HG02973 (cell line): Measurements from ENCODE around the gene FHOD3.

Experiments
- ATAC-seq: cut with Tn5 transposase; IDR thresholded peaks from one replicate; pipeline ENCODE4 v1.9.1; 2021; ENCODE audit warnings: moderate library complexity; ENCODE audit not compliant: unreplicated experiment

FHOD3 gene

DNA sequence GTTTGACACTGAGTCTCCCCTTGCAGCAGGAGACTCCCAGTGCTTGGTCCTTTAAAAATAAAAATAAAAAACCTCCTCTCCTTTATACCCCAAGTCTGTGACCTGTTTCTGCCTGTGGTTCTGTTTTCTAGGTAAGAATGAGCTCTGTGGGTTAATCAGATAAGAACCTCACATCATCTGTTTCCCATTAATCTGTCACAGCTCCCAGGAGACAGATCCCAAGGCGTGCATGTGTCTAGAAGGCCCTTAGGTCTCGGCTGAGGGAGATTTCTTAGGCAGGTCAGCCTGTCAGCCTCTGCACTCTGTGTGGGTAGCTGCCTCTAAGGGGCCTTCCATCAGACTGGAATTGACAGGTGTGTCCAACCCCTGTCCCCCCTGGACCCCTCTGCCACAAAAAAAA, 80.7 kb downstream of the FHOD3 start:
- no peak for ATAC-seq

DNA sequence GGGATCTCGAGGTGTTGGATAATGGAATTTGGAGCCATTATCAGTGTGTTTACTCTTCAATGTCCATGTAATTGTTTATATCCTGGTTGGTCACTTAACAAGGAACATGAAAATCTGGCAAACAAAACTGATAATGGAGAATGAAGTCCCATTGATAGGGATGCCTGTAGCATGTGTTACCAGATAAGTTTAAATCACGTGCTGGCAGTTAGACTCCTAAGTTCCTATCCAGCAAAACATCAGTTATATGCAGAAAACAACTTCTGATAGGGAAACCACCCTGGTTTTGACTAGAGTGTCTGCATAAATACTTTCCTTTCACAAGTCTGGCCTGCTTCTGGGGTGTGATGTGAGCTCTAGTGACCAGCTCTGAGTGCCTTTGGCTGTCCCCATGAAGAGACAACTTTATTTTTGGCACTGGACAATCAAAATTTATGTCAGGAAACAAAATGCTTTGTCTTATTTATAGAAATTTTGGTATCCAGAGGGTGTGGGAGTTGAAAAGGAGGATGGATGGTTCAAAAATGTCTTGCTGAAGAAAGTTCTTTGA, 82.0 kb downstream of the FHOD3 start:
- ATAC-seq = no peak

DNA sequence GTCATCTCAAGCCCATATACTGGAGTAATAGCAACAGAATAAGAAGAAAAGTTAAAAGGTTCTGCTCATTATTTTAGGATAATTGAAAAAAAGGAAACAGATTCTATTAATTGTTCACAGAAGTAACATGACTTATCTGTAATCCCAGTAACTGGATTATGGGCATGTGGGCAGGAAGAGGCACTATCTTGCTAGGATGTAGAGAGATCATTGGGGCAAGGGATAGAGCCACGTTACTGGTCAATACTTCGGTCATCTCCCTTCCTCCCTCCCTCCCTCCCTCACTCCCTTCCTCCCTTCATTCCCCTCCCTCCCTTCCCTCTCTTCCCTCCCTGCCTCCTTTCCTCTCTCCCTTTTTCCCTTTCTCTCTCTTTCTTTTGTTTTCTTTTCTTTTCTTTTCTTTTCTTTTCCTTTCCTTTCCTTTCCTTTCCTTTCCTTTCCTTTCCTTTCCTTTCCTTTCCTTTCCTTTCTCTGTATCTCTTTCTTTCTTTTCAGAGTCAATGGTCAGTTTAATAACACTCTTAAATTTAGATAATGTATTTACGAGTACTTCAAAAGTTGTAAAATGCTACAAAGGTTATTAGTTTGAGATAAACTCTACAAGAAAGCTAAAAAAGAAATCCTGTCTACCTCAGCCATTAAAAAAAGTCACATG, 82.8 kb downstream of the FHOD3 start:
- no peak for ATAC-seq

DNA sequence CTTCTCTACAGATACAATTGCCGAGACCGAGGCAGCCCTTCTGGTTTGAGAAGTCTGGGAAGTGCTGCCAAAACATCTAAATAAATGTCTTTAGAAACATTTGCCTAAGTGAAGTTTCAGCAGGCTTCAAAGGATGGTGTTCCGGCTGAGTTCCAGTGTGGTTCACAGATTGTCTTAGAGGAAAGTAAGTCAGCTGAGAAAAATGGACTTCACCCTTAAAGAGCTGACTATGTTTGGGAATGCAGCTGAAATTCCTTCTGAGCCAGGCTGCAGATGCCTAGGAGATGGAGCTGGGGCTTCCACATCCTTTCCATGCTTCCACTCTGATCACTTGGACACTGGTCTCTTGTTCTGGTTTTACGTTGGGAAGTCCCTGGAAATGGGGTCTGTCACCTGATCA, 83.6 kb downstream of the FHOD3 start:
- ATAC-seq = no peak

DNA sequence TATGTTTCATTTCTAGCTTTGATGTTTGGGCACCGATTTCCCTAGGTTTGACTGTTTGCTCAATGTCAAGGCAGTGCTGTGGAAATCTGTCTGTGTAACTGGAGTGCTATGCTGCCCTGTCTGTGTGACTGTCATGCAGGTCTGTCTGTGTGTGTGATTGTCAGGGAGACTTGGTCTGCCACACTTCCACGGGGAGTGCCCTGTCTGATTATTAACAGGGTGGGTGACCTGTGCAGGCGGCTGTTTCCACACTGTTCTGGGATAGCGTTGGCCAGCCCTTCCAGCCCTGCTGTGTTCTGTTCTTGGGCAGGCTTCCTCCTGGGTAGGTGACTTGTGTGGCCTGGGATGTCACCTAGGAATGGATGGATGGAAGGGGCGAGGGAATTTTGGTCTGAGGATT, 85.3 kb downstream of the FHOD3 start:
- no peak for ATAC-seq

DNA sequence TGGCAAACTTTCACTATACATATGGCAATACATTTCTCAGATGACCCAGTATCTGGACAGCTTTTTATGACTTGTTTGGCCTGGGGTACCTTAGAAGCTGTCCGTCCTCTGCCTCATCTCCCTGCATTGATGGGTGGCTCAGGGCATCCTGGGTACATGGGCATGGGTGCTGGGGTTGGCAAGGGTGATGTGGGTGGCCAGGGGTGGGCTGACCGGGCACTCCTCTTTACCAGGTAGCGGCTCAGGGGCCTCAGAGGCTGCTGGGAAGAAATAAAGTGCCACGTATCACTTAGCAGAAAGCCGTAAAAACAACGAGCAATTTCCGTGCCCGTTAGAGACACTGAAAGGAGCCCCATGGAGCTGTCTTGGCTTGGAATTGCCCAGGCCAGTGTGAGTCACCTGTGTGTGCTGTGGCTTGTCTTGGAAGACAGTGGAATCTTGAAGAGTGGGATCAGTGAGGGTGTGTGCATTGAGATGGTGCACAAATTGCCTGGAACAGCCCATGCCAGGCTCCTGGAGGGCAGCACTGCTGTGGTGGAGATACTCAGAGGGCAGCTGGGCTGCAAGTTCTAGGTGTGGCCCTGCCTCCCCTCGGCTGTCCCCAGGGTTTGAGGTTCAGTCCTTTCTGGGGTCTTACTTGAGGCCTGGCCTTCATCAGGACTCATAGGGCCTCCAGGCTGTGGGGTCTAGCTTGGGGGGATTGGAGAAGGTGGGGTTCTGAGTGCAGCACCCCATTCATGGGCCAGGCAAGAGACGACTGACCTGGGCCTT, 88.8 kb downstream of the FHOD3 start:
- no peak for ATAC-seq

DNA sequence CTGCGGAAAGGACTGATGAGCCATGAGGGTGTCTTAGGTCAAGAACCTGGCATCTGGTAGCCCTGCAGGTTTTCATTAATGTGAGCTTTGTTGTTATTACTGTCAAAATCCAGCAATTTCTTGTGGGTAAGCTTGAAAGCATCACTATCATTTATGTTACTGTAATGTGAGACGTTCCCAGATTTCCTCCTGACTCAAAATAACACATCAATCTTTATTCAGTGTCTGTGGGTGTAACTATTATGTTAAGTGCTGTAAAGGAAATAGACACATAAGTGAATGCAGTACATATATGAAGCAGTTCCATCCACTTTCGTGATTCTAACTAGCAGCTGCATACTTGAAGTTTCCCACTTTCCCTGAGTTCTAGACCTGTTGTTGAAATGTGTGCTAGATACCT, 89.8 kb downstream of the FHOD3 start:
- no peak for ATAC-seq

DNA sequence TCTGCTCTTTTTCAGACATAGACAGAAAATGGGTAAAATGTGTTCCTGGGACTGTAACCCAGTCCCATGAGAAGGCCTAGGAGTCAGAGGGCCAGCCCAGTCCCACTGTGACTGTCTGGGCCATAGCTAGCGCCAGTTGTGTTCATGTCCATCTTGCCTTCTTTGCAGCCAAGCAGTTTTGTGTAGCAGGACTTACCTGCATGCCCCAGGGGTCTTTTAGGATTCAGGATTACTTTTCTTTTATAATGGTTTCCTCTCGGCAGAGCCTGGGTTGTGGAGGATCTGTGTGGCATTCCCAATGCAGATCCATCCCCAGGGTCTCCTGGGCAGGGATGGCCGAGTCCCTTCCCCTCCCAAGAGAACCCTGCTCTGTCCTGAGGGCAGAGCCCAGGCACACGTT, 90.8 kb downstream of the FHOD3 start:
- no peak for ATAC-seq

DNA sequence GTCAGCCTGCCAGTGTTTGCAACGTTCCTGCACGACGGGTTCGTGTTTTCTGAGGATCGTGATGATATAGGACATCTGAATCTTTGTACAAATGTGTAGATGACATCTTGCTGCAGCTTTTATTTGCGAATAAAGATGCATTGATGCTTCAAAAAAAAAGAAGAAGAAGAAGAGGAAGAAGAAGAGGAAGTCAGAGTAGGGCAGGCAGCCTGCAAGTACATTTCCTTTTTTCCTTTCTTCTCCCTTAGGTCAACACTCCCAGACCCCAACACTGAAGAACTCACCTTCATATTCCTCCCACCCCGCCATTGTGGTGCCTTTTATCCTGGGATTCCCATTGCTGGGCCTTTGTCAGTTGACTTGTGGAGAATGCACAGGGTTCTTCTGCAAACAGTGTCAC, 91.5 kb downstream of the FHOD3 start:
- no peak for ATAC-seq

DNA sequence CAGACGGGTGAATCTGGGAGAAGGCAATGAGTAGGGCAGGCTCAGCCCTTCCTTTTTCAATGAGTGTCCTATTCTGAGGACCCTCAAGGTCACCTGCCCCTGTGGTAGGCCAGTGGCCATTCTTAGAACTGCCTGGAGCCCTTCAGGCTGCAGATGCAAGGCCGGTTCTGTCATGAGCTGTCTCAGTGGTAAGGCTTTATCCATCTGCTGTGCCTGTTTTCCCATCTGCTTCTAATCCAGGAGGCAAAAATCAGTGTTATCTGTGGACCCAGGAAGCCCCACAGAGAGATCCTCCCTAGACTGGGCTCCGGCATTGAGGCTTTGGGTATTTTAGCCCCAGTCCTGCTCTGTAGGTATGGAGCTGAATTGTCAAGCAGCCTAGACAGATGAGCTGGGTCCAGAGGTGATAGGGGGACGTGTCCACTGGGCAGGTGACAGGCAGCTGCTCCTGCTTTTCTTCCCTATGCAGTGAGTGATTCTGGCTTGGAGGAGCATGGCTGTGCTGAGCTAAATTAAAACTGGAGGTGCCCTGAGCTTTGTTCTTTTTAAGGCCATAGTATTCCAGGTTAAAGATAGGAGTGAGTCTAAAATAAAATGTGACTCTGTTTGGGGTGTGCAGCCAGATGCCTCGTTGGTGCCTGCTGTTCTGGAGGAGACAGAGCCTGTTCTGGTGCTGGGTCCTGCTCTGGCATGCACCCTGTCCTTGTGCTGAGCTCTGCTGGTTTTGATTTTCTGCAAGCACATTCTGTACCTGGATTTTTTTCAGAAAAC, 92.5 kb downstream of the FHOD3 start:
- ATAC-seq = no peak

DNA sequence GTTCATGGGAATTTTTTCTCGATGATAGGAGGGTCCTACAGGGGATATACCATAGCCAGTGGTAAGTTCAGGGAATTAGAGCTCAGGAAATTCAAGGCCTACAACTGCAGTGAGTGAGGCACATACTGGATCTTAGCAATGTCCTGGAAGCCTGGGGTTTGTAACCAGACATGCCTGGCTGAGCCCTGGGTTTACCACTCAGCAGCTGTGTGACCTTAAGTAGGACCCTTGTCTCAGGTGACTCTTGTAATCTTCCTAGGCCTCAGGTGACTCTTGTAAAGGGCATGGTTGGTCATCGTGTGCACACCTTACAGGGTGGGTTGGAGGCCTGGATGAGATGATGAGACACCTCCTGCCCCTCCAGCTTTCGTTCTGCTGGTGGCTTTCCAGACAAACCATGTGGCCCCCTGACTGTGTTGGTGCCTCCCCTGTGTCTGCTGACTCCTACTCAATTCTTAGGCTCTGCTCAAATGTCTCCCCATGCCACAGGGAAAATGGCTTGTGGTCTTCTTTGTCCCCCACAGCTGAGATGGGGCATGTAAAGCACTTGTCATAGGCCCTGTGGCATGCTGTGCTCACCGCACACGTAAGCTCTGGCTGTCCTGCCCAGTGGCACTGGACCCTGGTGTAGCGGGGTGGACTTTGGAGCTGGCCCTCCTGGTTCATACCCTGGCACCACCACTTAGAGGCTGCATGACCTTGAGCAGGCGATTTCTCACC, 94.1 kb downstream of the FHOD3 start:
- ATAC-seq = no peak

DNA sequence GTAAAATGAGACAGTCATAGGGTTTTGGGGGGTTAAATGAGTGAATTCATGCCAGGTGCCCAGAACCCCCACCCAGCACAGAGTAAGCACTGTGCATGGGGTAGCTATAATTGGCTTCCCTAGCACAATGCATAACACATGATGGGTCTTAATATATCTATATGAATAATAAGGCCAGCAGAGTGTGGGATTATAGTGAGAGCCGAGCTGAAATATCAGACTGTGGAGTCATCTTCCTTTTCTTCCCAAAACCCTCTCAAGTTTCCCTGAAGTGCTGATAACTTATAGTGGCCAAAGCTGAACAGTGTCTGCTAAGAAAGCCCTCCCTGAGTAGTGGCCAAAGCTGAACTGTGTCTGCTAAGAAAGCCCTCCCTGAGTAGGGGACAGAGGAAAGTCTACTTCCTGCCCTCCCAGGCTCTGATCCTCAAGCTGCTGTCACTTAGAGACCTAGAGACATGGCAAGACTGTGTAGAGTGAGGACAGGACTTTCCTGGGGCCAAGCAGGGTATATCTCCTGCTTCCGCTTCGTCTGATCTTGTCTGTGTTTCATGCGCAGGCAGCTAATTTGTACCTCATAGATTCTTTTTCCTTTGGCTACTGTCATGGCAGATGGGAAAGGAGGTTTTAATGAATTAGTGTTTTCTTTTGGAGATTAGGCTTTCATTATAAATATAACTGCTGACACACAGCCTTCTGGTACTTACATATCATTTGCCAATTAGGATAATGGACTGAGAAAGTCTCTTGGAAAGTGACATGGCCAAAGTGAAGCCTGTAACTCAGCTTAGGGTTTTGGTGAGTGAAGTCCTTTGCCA, 94.9 kb downstream of the FHOD3 start:
- no peak for ATAC-seq

DNA sequence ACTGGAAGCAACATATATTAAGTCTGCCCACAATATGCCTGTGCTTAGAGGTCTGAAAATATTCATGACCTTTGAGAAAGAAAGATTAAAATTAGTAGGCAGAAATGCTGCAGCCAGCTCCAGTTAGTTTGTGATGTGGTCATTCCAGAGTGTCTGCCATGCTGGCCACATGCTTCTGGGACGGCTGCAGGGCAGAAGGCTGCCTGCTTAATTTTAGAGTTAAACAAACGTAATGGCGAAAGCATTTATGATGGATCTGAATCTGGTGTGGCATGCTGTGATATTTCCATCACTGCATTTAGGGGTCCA, 95.4 kb downstream of the FHOD3 start:
- no peak for ATAC-seq

DNA sequence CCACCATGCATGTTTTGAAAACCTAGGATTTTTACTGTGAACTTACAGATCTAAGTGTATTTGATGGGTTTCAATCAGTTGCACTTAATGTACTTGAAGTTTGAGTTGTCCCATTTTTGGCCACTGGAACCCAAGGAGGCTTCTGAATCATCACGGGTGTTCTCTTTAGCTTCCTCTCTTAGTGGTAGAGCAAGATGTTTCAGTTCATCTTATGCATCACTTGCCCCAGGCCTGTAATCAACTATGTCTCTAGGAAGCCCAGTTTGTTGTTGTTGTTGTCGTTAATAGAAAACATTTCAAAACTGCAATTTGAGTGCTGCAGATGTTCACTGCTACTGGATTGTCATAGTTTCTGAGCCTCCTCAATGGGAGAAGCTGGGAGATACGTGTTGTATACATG, 97.0 kb downstream of the FHOD3 start:
- ATAC-seq = no peak

DNA sequence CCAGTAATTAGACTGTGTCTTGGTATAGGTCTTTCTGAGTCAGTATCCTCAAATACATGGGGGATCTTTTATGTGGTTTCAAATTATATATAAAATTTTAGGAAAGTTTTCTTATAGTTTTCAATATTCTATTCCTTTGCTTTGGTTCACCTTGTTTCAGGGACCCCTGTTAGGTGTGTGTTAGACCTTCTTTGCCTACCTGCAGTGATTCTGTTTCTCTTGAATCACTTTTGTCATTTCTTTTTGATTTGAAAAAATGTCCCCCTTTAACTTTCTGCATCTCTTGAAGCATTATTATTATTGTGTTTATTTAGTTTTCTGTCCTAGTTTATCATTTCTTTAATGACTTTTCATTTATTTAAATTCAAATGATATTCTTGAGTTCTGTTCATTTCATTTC, 98.7 kb downstream of the FHOD3 start:
- no peak for ATAC-seq

DNA sequence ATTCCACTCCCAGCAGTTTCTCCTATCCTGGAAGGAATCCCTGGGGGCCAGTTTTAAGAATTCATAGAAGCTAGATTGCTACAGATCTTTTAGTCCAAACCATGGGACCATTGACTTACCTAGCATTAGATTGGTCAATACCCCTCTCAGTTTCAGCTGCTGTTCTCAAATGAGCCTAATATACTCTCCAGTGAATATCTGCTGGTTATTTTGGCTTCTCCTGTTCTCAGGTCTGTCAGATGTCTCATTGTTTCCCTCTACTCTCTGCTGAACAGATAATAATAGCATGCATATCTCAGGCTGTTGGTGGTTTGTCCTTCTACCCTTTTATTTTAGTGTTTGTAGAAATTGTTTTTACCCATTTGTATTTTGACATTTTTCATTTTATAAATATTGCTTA, 99.5 kb downstream of the FHOD3 start:
- ATAC-seq = no peak

DNA sequence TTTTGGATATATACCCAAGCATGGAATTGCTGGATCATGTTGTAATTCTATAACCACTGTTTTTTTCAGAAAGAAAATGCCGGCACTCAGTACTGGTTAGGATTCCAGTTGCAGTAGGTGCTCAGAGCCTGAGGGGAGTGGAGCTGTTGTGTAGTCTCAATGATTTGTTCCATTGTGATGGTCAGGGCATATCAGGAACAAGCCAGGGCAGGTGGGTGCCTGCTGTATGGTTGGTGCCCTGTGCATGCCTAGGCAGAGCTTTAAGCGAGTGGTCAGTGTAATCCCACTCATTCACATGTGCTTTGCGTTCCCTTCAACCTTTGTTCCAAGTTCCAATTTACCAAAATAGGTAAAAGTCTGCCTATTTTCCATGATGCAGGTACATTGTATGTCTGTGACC, 100.9 kb downstream of the FHOD3 start:
- no peak for ATAC-seq

DNA sequence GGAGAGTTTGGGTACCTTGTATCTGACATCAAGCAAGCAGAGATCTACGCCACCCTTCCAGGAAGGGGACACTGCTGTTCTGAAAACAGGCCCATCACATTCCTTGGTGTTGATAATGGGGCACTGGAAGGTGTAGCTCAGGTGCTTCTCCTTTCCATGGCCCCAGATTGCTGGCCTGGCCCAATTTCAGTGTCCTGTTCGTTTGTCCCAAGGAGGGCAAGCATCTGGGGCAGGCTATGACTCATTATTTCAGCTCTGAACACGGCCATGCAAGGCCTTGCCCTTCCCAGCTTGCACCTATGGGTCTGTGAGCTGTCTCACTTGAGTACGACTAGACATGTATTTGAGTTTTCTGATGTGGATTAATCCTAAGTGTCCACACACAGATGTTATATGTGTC, 101.5 kb downstream of the FHOD3 start:
- no peak for ATAC-seq

DNA sequence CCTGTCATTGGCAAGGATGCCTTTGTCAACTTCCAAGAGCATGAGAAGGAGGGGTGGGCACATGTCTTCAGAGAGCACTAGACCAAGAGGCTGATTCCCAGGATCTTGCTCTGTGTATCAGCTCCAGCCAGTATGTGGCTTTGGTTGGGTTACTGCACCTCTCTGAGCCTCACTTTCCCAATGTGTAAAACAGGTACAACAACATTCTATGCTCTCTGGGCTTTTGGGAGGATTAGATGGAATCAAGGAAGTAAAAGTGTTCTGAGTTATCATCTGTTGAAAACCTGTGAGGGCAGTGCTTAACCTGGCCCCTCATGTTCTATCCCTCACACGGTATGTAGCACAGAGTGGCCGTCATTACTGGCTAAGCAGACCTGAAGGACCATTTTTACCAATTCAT, 103.9 kb downstream of the FHOD3 start:
- ATAC-seq = no peak

DNA sequence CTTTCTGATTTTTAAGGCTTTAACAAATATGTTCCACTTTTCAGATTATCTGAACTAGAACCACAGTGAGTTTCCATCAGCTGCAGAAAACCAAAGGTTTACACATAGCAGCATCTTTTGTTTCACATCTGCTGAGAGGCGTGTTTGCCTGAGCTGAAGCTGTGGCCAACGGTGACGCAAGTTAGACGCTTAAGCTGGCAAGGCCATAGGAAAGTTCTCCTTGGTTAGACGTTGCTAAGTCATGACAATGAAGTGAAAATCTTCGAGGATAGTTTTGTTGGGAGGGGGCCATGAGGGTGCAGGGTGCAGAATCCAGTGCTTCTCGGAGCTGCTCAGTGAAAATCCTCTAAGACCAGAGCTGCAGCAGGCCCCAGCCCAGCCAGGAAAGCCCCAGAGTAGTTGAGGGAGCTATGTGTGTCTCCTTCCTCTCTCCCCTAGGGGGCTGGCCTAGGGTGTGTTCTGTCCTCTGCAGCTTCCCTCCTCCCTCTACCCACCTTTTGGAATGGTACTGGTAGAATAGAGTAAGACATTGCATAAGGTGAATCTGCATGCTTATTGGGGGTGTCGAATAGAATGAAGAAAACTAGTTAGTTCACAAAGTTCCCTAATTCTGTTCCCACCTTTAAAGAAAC, 105.4 kb downstream of the FHOD3 start:
- no peak for ATAC-seq
